Activated T-cell treated with anti-CD3 and anti-CD28 coated beads for 48 hours (primary cell): Measurements from ENCODE around the gene LMNA.
A peak's percentile ranks its signal among the peaks of the same experiment; 100 is the strongest.

Experiments used
- DNase-seq: peaks from one replicate; pipeline ENCODE4 v3.0.0-alpha.2; 2020; ENCODE audit warnings: low read depth

The LMNA gene

GRCh38 chr1:156143765-156144489, 29.4 kb downstream of the LMNA start:
- no peak for DNase-seq

- no peak for DNase-seq
Measured at GRCh38 chr1:156144742-156145141, 30.2 kb downstream of the LMNA start.

- no peak for DNase-seq
Measured at GRCh38 chr1:156145650-156146019, 31.1 kb downstream of the LMNA start.

- DNase-seq = no peak
Measured at GRCh38 chr1:156146020-156146768, 31.7 kb downstream of the LMNA start.

GRCh38 chr1:156146769-156147405, 32.4 kb downstream of the LMNA start:
- no peak for DNase-seq

- DNase-seq = no peak
Measured at GRCh38 chr1:156148216-156148615, 33.7 kb downstream of the LMNA start.

- DNase-seq = no peak
Measured at GRCh38 chr1:156149374-156150332, 35.1 kb downstream of the LMNA start.

GRCh38 chr1:156150333-156151011, 36.0 kb downstream of the LMNA start:
- no peak for DNase-seq

- DNase-seq = no peak
Measured at GRCh38 chr1:156151093-156151688, 36.7 kb downstream of the LMNA start.

GRCh38 chr1:156152628-156153027, 38.1 kb downstream of the LMNA start:
- no peak for DNase-seq

GRCh38 chr1:156153362-156153761, 38.9 kb downstream of the LMNA start, which contains the start of gene SEMA4A:
SEMA4A (plus strand) TSS chr1:156153585; CDS start chr1:156154579, 994 bp downstream.
- DNase-seq = no peak

GRCh38 chr1:156154317-156154749, 39.8 kb downstream of the LMNA start:
- peak; percentile 67 for DNase-seq

- DNase-seq = no peak
Measured at GRCh38 chr1:156155756-156156510, 41.4 kb downstream of the LMNA start.

GRCh38 chr1:156157506-156157905, 43.0 kb downstream of the LMNA start:
- DNase-seq = no peak

GRCh38 chr1:156157966-156158365, 43.5 kb downstream of the LMNA start:
- no peak for DNase-seq

GRCh38 chr1:156160000-156160742, 45.7 kb downstream of the LMNA start:
- DNase-seq = no peak

- peak; percentile 82 for DNase-seq
Measured at GRCh38 chr1:156160743-156161171, 46.2 kb downstream of the LMNA start.

GRCh38 chr1:156162430-156163037, 48.0 kb downstream of the LMNA start:
- no peak for DNase-seq

- DNase-seq = no peak
Measured at GRCh38 chr1:156163712-156164111, 49.2 kb downstream of the LMNA start.
